ENCODE data around the gene CCDC40.

Gene CCDC40

GRCh38 chr17:80115159-80115558, 78.7 kb downstream of the CCDC40 start:
- in situ Hi-C loops (cut with HindIII; ENCODE audit: low sequenced_read_pairs) = no loop called here
- no peak overlapping the region for H3K4me3 ChIP-seq (ENCODE audit: low read depth, low read length)
- TF ChIP-seq CTCF (IDR thresholded peaks at IDR 0.05; ENCODE audit: low read depth, low read length, missing control alignments) = no peak
- no peak for DNase-seq (ENCODE audit: low read depth)

- no peak overlapping the region for H3K4me3 ChIP-seq (ENCODE audit: low read depth, low read length)
- in situ Hi-C loops (cut with HindIII; ENCODE audit: low sequenced_read_pairs) = no loop called here
- no peak for TF ChIP-seq CTCF (IDR thresholded peaks at IDR 0.05; ENCODE audit: low read depth, low read length, missing control alignments)
- DNase-seq (ENCODE audit: low read depth) = no peak
Observed at GRCh38 chr17:80116276-80116920, 80.0 kb downstream of the CCDC40 start.

GRCh38 chr17:80116921-80117380, 80.5 kb downstream of the CCDC40 start:
- no peak for TF ChIP-seq CTCF (IDR thresholded peaks at IDR 0.05; ENCODE audit: low read depth, low read length, missing control alignments)
- in situ Hi-C loops (cut with HindIII; ENCODE audit: low sequenced_read_pairs) = no loop called here
- no peak for DNase-seq (ENCODE audit: low read depth)
- no peak overlapping the region for H3K4me3 ChIP-seq (ENCODE audit: low read depth, low read length)

GRCh38 chr17:80117491-80118401, 81.3 kb downstream of the CCDC40 start:
- DNase-seq (ENCODE audit: low read depth) = no peak
- no peak overlapping the region for H3K4me3 ChIP-seq (ENCODE audit: low read depth, low read length)
- in situ Hi-C loops (cut with HindIII; ENCODE audit: low sequenced_read_pairs) = no loop called here
- no peak for TF ChIP-seq CTCF (IDR thresholded peaks at IDR 0.05; ENCODE audit: low read depth, low read length, missing control alignments)

GRCh38 chr17:80118601-80119270, 82.3 kb downstream of the CCDC40 start:
- H3K4me3 ChIP-seq (ENCODE audit: low read depth, low read length) = no peak overlapping the region
- DNase-seq (ENCODE audit: low read depth) = no peak
- TF ChIP-seq CTCF (IDR thresholded peaks at IDR 0.05; ENCODE audit: low read depth, low read length, missing control alignments) = no peak
- in situ Hi-C loops (cut with HindIII; ENCODE audit: low sequenced_read_pairs) = no loop called here

GRCh38 chr17:80119271-80119791, 82.9 kb downstream of the CCDC40 start:
- H3K4me3 ChIP-seq (ENCODE audit: low read depth, low read length) = no peak overlapping the region
- in situ Hi-C loops (cut with HindIII; ENCODE audit: low sequenced_read_pairs) = no loop called here
- TF ChIP-seq CTCF (IDR thresholded peaks at IDR 0.05; ENCODE audit: low read depth, low read length, missing control alignments) = no peak
- DNase-seq (ENCODE audit: low read depth) = no peak

All from astrocyte of the cerebellum (primary cell).